Keratinocyte (primary cell): ENCODE data around the gene CD200R1. TPM values are rescaled to one million over a fixed set of nuclear protein-coding genes. Genes with fewer than 3 reads are reported as not detected.

Experiments used
- DNase-seq: peaks from one replicate; pipeline ENCODE4 v3.0.0-alpha.2; 2011; ENCODE audit warnings: low read depth, missing footprints, low spot score
- FAIRE-seq: peaks from 2 replicates; lab custom pipeline; 2011; peaks lifted over from hg19 to GRCh38; lab: Jason Lieb, UNC
- H2AFZ ChIP-seq: 2 replicates; pipeline ENCODE4 v1.6.0; 2012; ENCODE audit warnings: low read length, control low read depth, inconsistent platforms; ENCODE audit not compliant: control insufficient read depth
- H3K27ac ChIP-seq: 2 replicates; pipeline ENCODE4 v1.5.1; 2011; ENCODE audit warnings: low read length; ENCODE audit not compliant: control insufficient read depth, insufficient read depth
- H3K27me3 ChIP-seq: 3 replicates; pipeline ENCODE4 v1.6.0; 2011; ENCODE audit warnings: low read length; ENCODE audit not compliant: control insufficient read depth, insufficient read depth; ENCODE audit errors: extremely low read depth
- H3K36me3 ChIP-seq, 2 experiments: 2 replicates in 1 of 2; 3 replicates in 1 of 2; pipeline ENCODE4 v1.5.1; 2011; ENCODE audit warnings: low read length in 2 of 2, mild to moderate bottlenecking in 1 of 2; ENCODE audit not compliant: control insufficient read depth in 2 of 2, insufficient read depth in 2 of 2; ENCODE audit errors: extremely low read depth in 1 of 2
- H3K4me1 ChIP-seq: 3 replicates; pipeline ENCODE4 v1.5.1; 2011; ENCODE audit warnings: low read length; ENCODE audit not compliant: control insufficient read depth, insufficient read depth; ENCODE audit errors: extremely low read depth
- H3K4me2 ChIP-seq: 3 replicates; pipeline ENCODE4 v1.6.0; 2011; ENCODE audit warnings: low read depth, low read length; ENCODE audit not compliant: control insufficient read depth, insufficient read depth; ENCODE audit errors: extremely low read depth
- H3K4me3 ChIP-seq, 3 experiments: fragments of 200-600 bp in 1 of 3; sonication (generic) in 1 of 3; 2 replicates in 2 of 3; 3 replicates in 1 of 3; pipeline ENCODE4 v1.5.1; 2011 to 2016; ENCODE audit warnings: low read length in 3 of 3, mild to moderate bottlenecking in 3 of 3, control low read depth in 2 of 3, inconsistent platforms in 1 of 3, low read depth in 1 of 3, mixed read lengths in 1 of 3, mixed run types in 1 of 3, moderate library complexity in 1 of 3; ENCODE audit not compliant: control insufficient read depth in 2 of 3, insufficient read depth in 2 of 3; ENCODE audit errors: extremely low read depth in 1 of 3
- H3K79me2 ChIP-seq: 2 replicates; pipeline ENCODE4 v1.6.0; 2012; ENCODE audit warnings: low read length; ENCODE audit not compliant: control insufficient read depth, insufficient read depth
- H3K9ac ChIP-seq: 3 replicates; pipeline ENCODE4 v1.6.0; 2011; ENCODE audit warnings: low read length; ENCODE audit not compliant: control insufficient read depth, insufficient read depth; ENCODE audit errors: extremely low read depth
- H3K9me1 ChIP-seq: 3 replicates; pipeline ENCODE4 v1.6.0; 2011; ENCODE audit warnings: low read length; ENCODE audit not compliant: control insufficient read depth, insufficient read depth; ENCODE audit errors: extremely low read depth
- H3K9me3 ChIP-seq: 2 replicates; pipeline ENCODE4 v1.5.1; 2012; ENCODE audit warnings: low read depth, low read length; ENCODE audit not compliant: control insufficient read depth
- H4K20me1 ChIP-seq: 3 replicates; pipeline ENCODE4 v1.6.0; 2011; ENCODE audit warnings: low read length; ENCODE audit not compliant: control insufficient read depth, insufficient read depth; ENCODE audit errors: extremely low read depth
- EZH2 ChIP-seq: IDR thresholded peaks from one replicate; pipeline ENCODE4 v1.6.1; 2012; ENCODE audit warnings: inconsistent platforms, mild to moderate bottlenecking, low read length, moderate library complexity
- dilution Hi-C: fragments of 300-500 bp; cut with MboI; formaldehyde crosslinking; loops from one replicate; pipeline ENCODE4 v1.7.0; 2020; ENCODE audit warnings: low sequenced_read_pairs; ENCODE audit not compliant: extremely low pct_ligation_motif_present
- polyA plus RNA-seq, 5 experiments: library from polyadenylated mRNA; depleted of rRNA in 3 of 5; stranded (reverse) in 3 of 5; stranded (forward) in 1 of 5; unstranded in 1 of 5; fragments of >200 nt; gene quantifications; 1 replicate in 1 of 5; 2 replicates in 3 of 5; 3 replicates in 1 of 5; pipeline versions ENCODE4 v1.2.1 to v1.2.3, GENCODE V29; 2011 to 2012; ENCODE audit warnings: missing spikeins in 2 of 5, low read depth in 1 of 5, low replicate concordance in 1 of 5
- TF ChIP-seq, protein P1 (sequence below), 3 experiments: IDR thresholded peaks in 1 of 3; conservative IDR thresholded peaks in 1 of 3; optimal IDR thresholded peaks in 1 of 3; 2 replicates in 2 of 3; 3 replicates in 1 of 3; pipeline versions ENCODE3 to v1.5.1; 2011; ENCODE audit warnings: low read length in 3 of 3, mild to moderate bottlenecking in 3 of 3, moderate library complexity in 2 of 3, control low read depth in 1 of 3, inconsistent platforms in 1 of 3; ENCODE audit not compliant: insufficient read depth in 2 of 3; ENCODE audit errors: extremely low read depth in 1 of 3

CD200R1 gene
- polyA plus RNA-seq, 1 donor (not counting 4 experiments of a cell fraction or from before 2014, with no cell fraction given): 1.6 TPM

GRCh38 chr3:112889357-112889756 is 85.5 kb downstream of the CD200R1 start:
- TF ChIP-seq, protein P1, sequence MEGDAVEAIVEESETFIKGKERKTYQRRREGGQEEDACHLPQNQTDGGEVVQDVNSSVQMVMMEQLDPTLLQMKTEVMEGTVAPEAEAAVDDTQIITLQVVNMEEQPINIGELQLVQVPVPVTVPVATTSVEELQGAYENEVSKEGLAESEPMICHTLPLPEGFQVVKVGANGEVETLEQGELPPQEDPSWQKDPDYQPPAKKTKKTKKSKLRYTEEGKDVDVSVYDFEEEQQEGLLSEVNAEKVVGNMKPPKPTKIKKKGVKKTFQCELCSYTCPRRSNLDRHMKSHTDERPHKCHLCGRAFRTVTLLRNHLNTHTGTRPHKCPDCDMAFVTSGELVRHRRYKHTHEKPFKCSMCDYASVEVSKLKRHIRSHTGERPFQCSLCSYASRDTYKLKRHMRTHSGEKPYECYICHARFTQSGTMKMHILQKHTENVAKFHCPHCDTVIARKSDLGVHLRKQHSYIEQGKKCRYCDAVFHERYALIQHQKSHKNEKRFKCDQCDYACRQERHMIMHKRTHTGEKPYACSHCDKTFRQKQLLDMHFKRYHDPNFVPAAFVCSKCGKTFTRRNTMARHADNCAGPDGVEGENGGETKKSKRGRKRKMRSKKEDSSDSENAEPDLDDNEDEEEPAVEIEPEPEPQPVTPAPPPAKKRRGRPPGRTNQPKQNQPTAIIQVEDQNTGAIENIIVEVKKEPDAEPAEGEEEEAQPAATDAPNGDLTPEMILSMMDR (optimal IDR thresholded peaks at IDR 0.05 in 1 of 3, IDR thresholded peaks at IDR 0.05 in 1 of 3, conservative IDR thresholded peaks at IDR 0.05 in 1 of 3; ENCODE audit: extremely low read depth in 1 of 3, insufficient read depth in 2 of 3, low read length in 3 of 3): no peak
- TF ChIP-seq EZH2: no peak
- H4K20me1 ChIP-seq: no peaks in the 10 kb centered on the region
- peaks cover 2% of the 10 kb centered on the region for H3K4me1 ChIP-seq
- no peak overlapping the region for H3K27ac ChIP-seq
- no peaks in the 10 kb centered on the region for H3K9me1 ChIP-seq
- FAIRE-seq: no peak
- no peak for DNase-seq
- dilution Hi-C loops: no loop called here
- no peaks in the 10 kb centered on the region for H3K79me2 ChIP-seq
- H3K4me3 ChIP-seq: no peak overlapping the region
- H3K9ac ChIP-seq: no peak overlapping the region
- no peak overlapping the region for H2AFZ ChIP-seq
- H3K4me2 ChIP-seq: no peak overlapping the region
- H3K9me3 ChIP-seq: no peaks in the 10 kb centered on the region
- no peaks in the 10 kb centered on the region for H3K36me3 ChIP-seq
- no peaks in the 10 kb centered on the region for H3K27me3 ChIP-seq

GRCh38 chr3:112888381-112889085 is 86.4 kb downstream of the CD200R1 start:
- Histone ChIP-seq H3K27me3 (no peaks in the 10 kb centered on the region), H3K4me1 (no peaks in the 10 kb centered on the region), H3K9me1 (no peaks in the 10 kb centered on the region), H2AFZ (no peak overlapping the region), H3K27ac (no peak overlapping the region), H3K4me3 (no peak overlapping the region), H3K9me3 (no peaks in the 10 kb centered on the region), H3K79me2 (no peaks in the 10 kb centered on the region), H3K4me2 (no peak overlapping the region), H3K9ac (no peak overlapping the region), H3K36me3 (no peaks in the 10 kb centered on the region), H4K20me1 (no peaks in the 10 kb centered on the region)
- TF ChIP-seq EZH2: no peak
- TF ChIP-seq, protein P1 (optimal IDR thresholded peaks at IDR 0.05 in 1 of 3, IDR thresholded peaks at IDR 0.05 in 1 of 3, conservative IDR thresholded peaks at IDR 0.05 in 1 of 3; ENCODE audit: extremely low read depth in 1 of 3, insufficient read depth in 2 of 3, low read length in 3 of 3): no peak
- dilution Hi-C loops: no loop called here
- FAIRE-seq (no peak), DNase-seq (no peak)
